HEK293 (cell line): ENCODE data around the gene SSBP1.
"Not testable (repeated sequence)": the region's sequence is repeated elsewhere in the genome, so short reads cannot be mapped to it uniquely, and the experiment has no call there.

Experiments
- CTCF ChIA-PET: fragments of 350-600 bp; formaldehyde crosslinking; extraction: SDS; loops from one replicate; lab custom pipeline; 2021; ENCODE audit warnings: antibody characterized with exemption; lab: Yijun Ruan, JAX
- POLR2A ChIA-PET: fragments of 300-600 bp; formaldehyde crosslinking; extraction: SDS; loops from one replicate; lab custom pipeline; 2020; ENCODE audit warnings: antibody characterized with exemption, inconsistent platforms; lab: Yijun Ruan, JAX
- H3K27ac ChIP-seq: fragments of 200-500 bp; sonication (Bioruptor generic); 2 replicates; pipeline ENCODE4 v1.5.1; 2014; ENCODE audit warnings: low read depth, low read length, control low read depth, inconsistent platforms; ENCODE audit errors: extremely low read depth
- H3K36me3 ChIP-seq, 2 experiments: fragments of 200-500 bp in 1 of 2; sonication (Bioruptor generic) in 1 of 2; 1 replicate in 1 of 2; 2 replicates in 1 of 2; pipeline ENCODE4 v1.5.1; 2014 to 2017; ENCODE audit warnings: inconsistent platforms in 2 of 2, low read length in 2 of 2; ENCODE audit not compliant: control insufficient read depth in 2 of 2, insufficient read depth in 1 of 2
- H3K4me1 ChIP-seq: fragments of 200-500 bp; sonication (Bioruptor generic); 2 replicates; pipeline ENCODE4 v1.5.1; 2014; ENCODE audit warnings: mild to moderate bottlenecking, low read length, inconsistent platforms; ENCODE audit not compliant: control insufficient read depth, insufficient read depth
- H3K4me3 ChIP-seq: 2 replicates; pipeline ENCODE4 v1.5.1; 2011; ENCODE audit warnings: low read depth, mild to moderate bottlenecking, control low read depth, low read length, moderate library complexity
- H3K9me3 ChIP-seq: fragments of 200-500 bp; sonication (Bioruptor generic); 2 replicates; pipeline ENCODE4 v1.5.1; 2014; ENCODE audit warnings: low read depth, low read length, inconsistent platforms; ENCODE audit not compliant: control insufficient read depth, insufficient read depth
- RBAK ChIP-seq: fragments of 450-650 bp; formaldehyde crosslinking; IDR thresholded peaks from 2 replicates; pipeline ENCODE4 v1.5.1; 2016; ENCODE audit warnings: missing biosample characterization, missing genetic modification characterization
- SALL2 ChIP-seq: fragments of 450-650 bp; formaldehyde crosslinking; IDR thresholded peaks from 2 replicates; pipeline ENCODE4 v1.5.0; 2017; ENCODE audit warnings: missing biosample characterization, mild to moderate bottlenecking, missing genetic modification characterization, borderline replicate concordance
- SCRT1 ChIP-seq: fragments of 450-650 bp; formaldehyde crosslinking; IDR thresholded peaks from 2 replicates; pipeline ENCODE4 v1.5.1; 2016; ENCODE audit warnings: missing biosample characterization, missing genetic modification characterization, borderline replicate concordance
- SCRT2 ChIP-seq: fragments of 450-650 bp; formaldehyde crosslinking; IDR thresholded peaks from 2 replicates; pipeline ENCODE4 v1.5.1; 2016; ENCODE audit warnings: missing biosample characterization, missing genetic modification characterization
- SETDB1 ChIP-seq: IDR thresholded peaks from one replicate; pipeline ENCODE4 v1.6.1; 2017; ENCODE audit warnings: mild to moderate bottlenecking, low read length, moderate library complexity, mixed read lengths; ENCODE audit not compliant: insufficient read length
- TCF7L2 ChIP-seq: IDR thresholded peaks from 2 replicates; pipeline ENCODE4 v1.6.1; 2011; ENCODE audit warnings: low read depth, mild to moderate bottlenecking, inconsistent platforms, low read length, moderate library complexity, borderline replicate concordance
- TRIM28 ChIP-seq: IDR thresholded peaks from 2 replicates; pipeline ENCODE4 v1.6.1; 2011; ENCODE audit warnings: low read length, control low read depth, borderline replicate concordance
- ZBTB17 ChIP-seq: fragments of 450-650 bp; formaldehyde crosslinking; IDR thresholded peaks from 2 replicates; pipeline ENCODE4 v1.5.1; 2016; ENCODE audit warnings: missing biosample characterization, missing genetic modification characterization
- ZFP41 ChIP-seq: fragments of 450-650 bp; formaldehyde crosslinking; IDR thresholded peaks from 2 replicates; pipeline ENCODE4 v1.5.1; 2016; ENCODE audit warnings: missing biosample characterization, missing genetic modification characterization, borderline replicate concordance
- ZFP69B ChIP-seq: fragments of 450-650 bp; formaldehyde crosslinking; IDR thresholded peaks from 2 replicates; pipeline ENCODE4 v1.5.1; 2016; ENCODE audit warnings: missing biosample characterization, missing genetic modification characterization
- ZNF121 ChIP-seq: fragments of 450-650 bp; formaldehyde crosslinking; IDR thresholded peaks from 2 replicates; pipeline ENCODE4 v1.5.1; 2016; ENCODE audit warnings: missing biosample characterization, missing genetic modification characterization
- ZNF155 ChIP-seq: fragments of 450-650 bp; formaldehyde crosslinking; IDR thresholded peaks from 2 replicates; pipeline ENCODE4 v1.5.1; 2016; ENCODE audit warnings: missing biosample characterization, missing genetic modification characterization
- ZNF202 ChIP-seq: fragments of 450-650 bp; formaldehyde crosslinking; IDR thresholded peaks from 2 replicates; pipeline ENCODE4 v1.5.1; 2016; ENCODE audit warnings: missing biosample characterization, missing genetic modification characterization, borderline replicate concordance
- ZNF664 ChIP-seq: fragments of 450-650 bp; formaldehyde crosslinking; IDR thresholded peaks from 2 replicates; pipeline ENCODE4 v1.5.1; 2016; ENCODE audit warnings: missing biosample characterization, missing genetic modification characterization
- ZNF768 ChIP-seq: fragments of 450-650 bp; formaldehyde crosslinking; IDR thresholded peaks from 2 replicates; pipeline ENCODE4 v1.5.1; 2018; ENCODE audit warnings: missing biosample characterization, mild to moderate bottlenecking, missing genetic modification characterization
- ZNF830 ChIP-seq: fragments of 450-650 bp; IDR thresholded peaks from 2 replicates; pipeline ENCODE4 v1.5.0; 2018; ENCODE audit warnings: missing biosample characterization, missing genetic modification characterization, low read depth, mild to moderate bottlenecking, moderate library complexity
- ZXDB ChIP-seq: fragments of 450-650 bp; formaldehyde crosslinking; IDR thresholded peaks from 2 replicates; pipeline ENCODE4 v1.5.1; 2016; ENCODE audit warnings: missing biosample characterization, missing genetic modification characterization
- TF ChIP-seq, protein P1 (sequence below): fragments of 450-650 bp; formaldehyde crosslinking; IDR thresholded peaks from 2 replicates; pipeline ENCODE4 v1.5.1; 2017; ENCODE audit warnings: missing biosample characterization, missing genetic modification characterization
- TF ChIP-seq, protein P2 (sequence below): sonication (generic); formaldehyde crosslinking; IDR thresholded peaks from 2 replicates; pipeline ENCODE4 v1.8.1; 2022; ENCODE audit warnings: mild to moderate bottlenecking, moderate library complexity, missing genetic modification reagents
- TF ChIP-seq, protein P3 (sequence below): fragments of 450-650 bp; formaldehyde crosslinking; IDR thresholded peaks from 2 replicates; pipeline ENCODE4 v1.5.1; 2016; ENCODE audit warnings: missing biosample characterization, missing genetic modification characterization

Gene SSBP1

DNA sequence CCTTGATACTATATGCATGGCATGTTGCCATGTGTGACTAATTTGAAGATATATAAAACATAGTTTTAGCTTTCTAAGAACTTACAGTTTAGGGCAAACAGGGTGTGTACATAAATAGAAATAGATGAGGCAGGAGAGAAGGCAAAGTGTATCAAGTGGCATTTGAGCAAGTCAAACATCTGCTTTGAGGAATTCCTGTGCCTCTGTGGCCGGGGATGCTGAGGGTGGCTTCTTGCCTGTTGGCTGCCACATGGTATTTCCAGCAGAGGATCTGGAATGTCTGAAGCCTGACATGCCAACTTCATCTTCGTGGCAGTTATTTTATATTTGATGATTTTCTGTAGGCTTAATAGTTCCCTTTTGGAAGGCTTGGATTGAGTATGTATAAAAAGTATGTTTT is 6.0 kb downstream of the SSBP1 start (continued):
- no peak for TF ChIP-seq RBAK
- TF ChIP-seq TCF7L2 = no peak
- no peak for TF ChIP-seq ZBTB17

DNA sequence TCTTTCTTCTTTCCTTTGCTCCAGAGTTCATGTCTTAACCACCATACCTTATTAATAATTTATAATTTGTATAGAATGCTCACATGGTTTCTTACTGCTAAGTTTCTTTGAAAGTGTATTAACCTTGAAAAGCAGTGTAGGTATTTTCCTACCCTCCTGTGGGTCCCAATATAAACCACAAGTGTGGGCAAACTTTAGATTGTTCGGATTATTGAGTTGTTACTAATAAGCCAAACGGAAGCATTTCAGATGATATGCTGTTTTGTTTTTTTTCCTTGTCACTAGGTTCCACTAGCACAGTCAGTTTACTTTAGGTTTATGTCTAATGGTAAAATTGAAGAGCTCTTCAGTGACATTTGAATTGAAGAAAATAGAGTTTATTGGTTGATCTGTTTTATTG is 10.2 kb downstream of the SSBP1 start:
- H3K9me3 ChIP-seq = no peaks in the 10 kb centered on the region
- no peak overlapping the region for H3K4me3 ChIP-seq
- no peaks in the 10 kb centered on the region for H3K4me1 ChIP-seq
- TF ChIP-seq, protein P1, sequence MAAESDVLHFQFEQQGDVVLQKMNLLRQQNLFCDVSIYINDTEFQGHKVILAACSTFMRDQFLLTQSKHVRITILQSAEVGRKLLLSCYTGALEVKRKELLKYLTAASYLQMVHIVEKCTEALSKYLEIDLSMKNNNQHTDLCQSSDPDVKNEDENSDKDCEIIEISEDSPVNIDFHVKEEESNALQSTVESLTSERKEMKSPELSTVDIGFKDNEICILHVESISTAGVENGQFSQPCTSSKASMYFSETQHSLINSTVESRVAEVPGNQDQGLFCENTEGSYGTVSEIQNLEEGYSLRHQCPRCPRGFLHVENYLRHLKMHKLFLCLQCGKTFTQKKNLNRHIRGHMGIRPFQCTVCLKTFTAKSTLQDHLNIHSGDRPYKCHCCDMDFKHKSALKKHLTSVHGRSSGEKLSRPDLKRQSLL (tag by site-specific recombination) = no peak
- no peak for TF ChIP-seq ZNF768
- no peak for TF ChIP-seq ZFP41
- TF ChIP-seq, protein P2, sequence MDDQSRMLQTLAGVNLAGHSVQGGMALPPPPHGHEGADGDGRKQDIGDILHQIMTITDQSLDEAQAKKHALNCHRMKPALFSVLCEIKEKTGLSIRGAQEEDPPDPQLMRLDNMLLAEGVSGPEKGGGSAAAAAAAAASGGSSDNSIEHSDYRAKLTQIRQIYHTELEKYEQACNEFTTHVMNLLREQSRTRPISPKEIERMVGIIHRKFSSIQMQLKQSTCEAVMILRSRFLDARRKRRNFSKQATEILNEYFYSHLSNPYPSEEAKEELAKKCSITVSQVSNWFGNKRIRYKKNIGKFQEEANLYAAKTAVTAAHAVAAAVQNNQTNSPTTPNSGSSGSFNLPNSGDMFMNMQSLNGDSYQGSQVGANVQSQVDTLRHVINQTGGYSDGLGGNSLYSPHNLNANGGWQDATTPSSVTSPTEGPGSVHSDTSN (CRISPR knock-in tag) = no peak
- no peak for TF ChIP-seq ZNF830
- no peak for TF ChIP-seq ZFP69B (tag by site-specific recombination)
- TF ChIP-seq, protein P3, sequence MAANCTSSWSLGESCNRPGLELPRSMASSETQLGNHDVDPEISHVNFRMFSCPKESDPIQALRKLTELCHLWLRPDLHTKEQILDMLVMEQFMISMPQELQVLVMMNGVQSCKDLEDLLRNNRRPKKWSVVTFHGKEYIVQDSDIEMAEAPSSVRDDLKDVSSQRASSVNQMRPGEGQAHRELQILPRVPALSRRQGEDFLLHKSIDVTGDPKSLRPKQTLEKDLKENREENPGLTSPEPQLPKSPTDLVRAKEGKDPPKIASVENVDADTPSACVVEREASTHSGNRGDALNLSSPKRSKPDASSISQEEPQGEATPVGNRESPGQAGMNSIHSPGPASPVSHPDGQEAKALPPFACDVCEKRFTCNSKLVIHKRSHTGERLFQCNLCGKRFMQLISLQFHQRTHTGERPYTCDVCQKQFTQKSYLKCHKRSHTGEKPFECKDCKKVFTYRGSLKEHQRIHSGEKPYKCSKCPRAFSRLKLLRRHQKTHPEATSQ (tag by site-specific recombination) = no peak
- no peak for TF ChIP-seq ZNF121
- no peak for TF ChIP-seq ZNF664 (tag by site-specific recombination)
- no peak for TF ChIP-seq ZXDB
- TF ChIP-seq SALL2 (tag by site-specific recombination) = no peak
- no peak for TF ChIP-seq ZNF155 (tag by site-specific recombination)
- CTCF ChIA-PET = interaction anchor here (0.7 to 2.9 kb wide), 2 partner anchors 10 to 37 kb away, joined by 3 to 7 read pairs; partner anchors contain the start of gene SSBP1
- no peak overlapping the region for H3K27ac ChIP-seq
- POLR2A ChIA-PET = no interaction called here
- peaks cover 53 to 95% of the 10 kb centered on the region in 2 experiments for H3K36me3 ChIP-seq

DNA sequence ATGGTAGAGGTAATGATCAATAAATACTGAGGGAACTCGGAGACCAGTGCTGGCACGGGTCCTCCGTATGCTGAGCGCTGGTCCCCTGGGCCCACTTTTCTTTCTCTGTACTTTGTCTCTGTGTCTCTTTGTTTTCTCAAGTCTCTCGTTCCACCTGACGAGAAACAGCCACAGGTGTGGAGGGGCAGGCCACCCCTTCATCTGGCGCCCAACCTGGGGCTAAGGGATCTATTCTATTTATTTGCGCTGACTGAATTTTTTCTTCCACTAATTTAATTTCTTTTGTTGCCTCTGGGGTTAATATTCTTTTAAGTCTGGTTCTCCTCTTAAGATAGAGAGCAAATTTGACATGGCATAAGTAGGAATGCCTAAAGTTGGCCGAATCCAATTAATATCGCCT is 13.7 kb downstream of the SSBP1 start:
- H3K4me1 ChIP-seq, H3K4me3 ChIP-seq, H3K9me3 ChIP-seq, POLR2A ChIA-PET, H3K27ac ChIP-seq: not testable (repeated sequence)
- peak; percentile 59 for TF ChIP-seq SETDB1
- peak; percentile 78 for TF ChIP-seq SCRT2 (tag by site-specific recombination)
- TF ChIP-seq SCRT1 (tag by site-specific recombination) = peak; percentile 34; the same call in 1 of the 2 replicates
- 0 out of 2 replicates have a peak, but pooled peaks have one; percentile 48 for TF ChIP-seq ZNF202 (tag by site-specific recombination)
- TF ChIP-seq TRIM28 = peak; percentile 46; the same call in 1 of the 2 replicates
- CTCF ChIA-PET = interaction anchor here (0.7 kb wide), 1 partner anchor 1487 kb away, joined by 3 read pairs; no protein-coding TSS in a partner anchor
- peaks cover 20 to 93% of the 10 kb centered on the region in 2 experiments for H3K36me3 ChIP-seq
